Measurements from ENCODE around the gene NIPAL1.

Gene NIPAL1

GRCh38 chr4:48068182-48068581, 51.6 kb downstream of the NIPAL1 start:
- Histone ChIP-seq H3K27ac (ENCODE audit: low read length) (no peak overlapping the region), H3K4me1 (ENCODE audit: insufficient read depth, low read length) (no peaks in the 10 kb centered on the region), H3K9me3 (ENCODE audit: insufficient read depth, low read depth, low read length) (no peaks in the 10 kb centered on the region), H3K27me3 (ENCODE audit: insufficient read depth, low read length) (no peaks in the 10 kb centered on the region), H3K4me3 (ENCODE audit: low read length) (no peak overlapping the region), H3K36me3 (ENCODE audit: insufficient read depth, low read depth, low read length) (no peaks in the 10 kb centered on the region), H3K9ac (ENCODE audit: low read depth, low read length) (no peak overlapping the region)

GRCh38 chr4:48069026-48069425, 52.5 kb downstream of the NIPAL1 start:
- H3K27me3 ChIP-seq (ENCODE audit: insufficient read depth, low read length), result no peaks in the 10 kb centered on the region
- no peak overlapping the region for H3K9ac ChIP-seq (ENCODE audit: low read depth, low read length)
- no peak overlapping the region for H3K4me3 ChIP-seq (ENCODE audit: low read length)
- H3K9me3 ChIP-seq (ENCODE audit: insufficient read depth, low read depth, low read length), result no peaks in the 10 kb centered on the region
- no peaks in the 10 kb centered on the region for H3K4me1 ChIP-seq (ENCODE audit: insufficient read depth, low read length)
- no peak overlapping the region for H3K27ac ChIP-seq (ENCODE audit: low read length)
- no peaks in the 10 kb centered on the region for H3K36me3 ChIP-seq (ENCODE audit: insufficient read depth, low read depth, low read length)

GRCh38 chr4:48071191-48071590, 54.6 kb downstream of the NIPAL1 start:
- H3K9me3 ChIP-seq (ENCODE audit: insufficient read depth, low read depth, low read length), result no peaks in the 10 kb centered on the region
- no peaks in the 10 kb centered on the region for H3K4me1 ChIP-seq (ENCODE audit: insufficient read depth, low read length)
- no peaks in the 10 kb centered on the region for H3K36me3 ChIP-seq (ENCODE audit: insufficient read depth, low read depth, low read length)
- no peak overlapping the region for H3K4me3 ChIP-seq (ENCODE audit: low read length)
- no peak overlapping the region for H3K27ac ChIP-seq (ENCODE audit: low read length)
- no peaks in the 10 kb centered on the region for H3K27me3 ChIP-seq (ENCODE audit: insufficient read depth, low read length)
- no peak overlapping the region for H3K9ac ChIP-seq (ENCODE audit: low read depth, low read length)

GRCh38 chr4:48073567-48074103, 57.1 kb downstream of the NIPAL1 start:
- Histone ChIP-seq H3K36me3 (ENCODE audit: insufficient read depth, low read depth, low read length) (no peaks in the 10 kb centered on the region), H3K27me3 (ENCODE audit: insufficient read depth, low read length) (no peaks in the 10 kb centered on the region), H3K4me3 (ENCODE audit: low read length) (no peak overlapping the region), H3K4me1 (ENCODE audit: insufficient read depth, low read length) (no peaks in the 10 kb centered on the region), H3K27ac (ENCODE audit: low read length) (no peak overlapping the region), H3K9me3 (ENCODE audit: insufficient read depth, low read depth, low read length) (no peaks in the 10 kb centered on the region), H3K9ac (ENCODE audit: low read depth, low read length) (no peak overlapping the region)

GRCh38 chr4:48074657-48075056, 58.1 kb downstream of the NIPAL1 start:
- Histone ChIP-seq H3K27ac (ENCODE audit: low read length) (no peak overlapping the region), H3K27me3 (ENCODE audit: insufficient read depth, low read length) (no peaks in the 10 kb centered on the region), H3K9me3 (ENCODE audit: insufficient read depth, low read depth, low read length) (no peaks in the 10 kb centered on the region), H3K36me3 (ENCODE audit: insufficient read depth, low read depth, low read length) (no peaks in the 10 kb centered on the region), H3K4me3 (ENCODE audit: low read length) (no peak overlapping the region), H3K9ac (ENCODE audit: low read depth, low read length) (no peak overlapping the region), H3K4me1 (ENCODE audit: insufficient read depth, low read length) (no peaks in the 10 kb centered on the region)

- H3K27me3 ChIP-seq (ENCODE audit: insufficient read depth, low read length), result no peaks in the 10 kb centered on the region
- no peak overlapping the region for H3K9ac ChIP-seq (ENCODE audit: low read depth, low read length)
- H3K4me3 ChIP-seq (ENCODE audit: low read length), result no peak overlapping the region
- H3K27ac ChIP-seq (ENCODE audit: low read length), result no peak overlapping the region
- no peaks in the 10 kb centered on the region for H3K9me3 ChIP-seq (ENCODE audit: insufficient read depth, low read depth, low read length)
- no peaks in the 10 kb centered on the region for H3K36me3 ChIP-seq (ENCODE audit: insufficient read depth, low read depth, low read length)
- H3K4me1 ChIP-seq (ENCODE audit: insufficient read depth, low read length), result no peaks in the 10 kb centered on the region; the same call in 1 of the 2 replicates
Measured at GRCh38 chr4:48078425-48078824, 61.9 kb downstream of the NIPAL1 start.

- no peak overlapping the region for H3K9ac ChIP-seq (ENCODE audit: low read depth, low read length)
- no peaks in the 10 kb centered on the region for H3K9me3 ChIP-seq (ENCODE audit: insufficient read depth, low read depth, low read length)
- H3K4me1 ChIP-seq (ENCODE audit: insufficient read depth, low read length), result no peaks in the 10 kb centered on the region; the same call in 1 of the 2 replicates
- no peaks in the 10 kb centered on the region for H3K27me3 ChIP-seq (ENCODE audit: insufficient read depth, low read length)
- no peak overlapping the region for H3K4me3 ChIP-seq (ENCODE audit: low read length)
- no peaks in the 10 kb centered on the region for H3K36me3 ChIP-seq (ENCODE audit: insufficient read depth, low read depth, low read length)
- no peak overlapping the region for H3K27ac ChIP-seq (ENCODE audit: low read length)
Measured at GRCh38 chr4:48078862-48079655, 62.5 kb downstream of the NIPAL1 start.

- Histone ChIP-seq H3K27me3 (ENCODE audit: insufficient read depth, low read length) (no peaks in the 10 kb centered on the region), H3K4me1 (ENCODE audit: insufficient read depth, low read length) (no peaks in the 10 kb centered on the region; the same call in 1 of the 2 replicates), H3K4me3 (ENCODE audit: low read length) (no peak overlapping the region), H3K36me3 (ENCODE audit: insufficient read depth, low read depth, low read length) (no peaks in the 10 kb centered on the region), H3K9ac (ENCODE audit: low read depth, low read length) (no peak overlapping the region), H3K27ac (ENCODE audit: low read length) (no peak overlapping the region), H3K9me3 (ENCODE audit: insufficient read depth, low read depth, low read length) (no peaks in the 10 kb centered on the region)
Measured at GRCh38 chr4:48079972-48080391, 63.4 kb downstream of the NIPAL1 start.

- Histone ChIP-seq H3K4me3 (ENCODE audit: low read length) (no peak overlapping the region), H3K36me3 (ENCODE audit: insufficient read depth, low read depth, low read length) (no peaks in the 10 kb centered on the region), H3K4me1 (ENCODE audit: insufficient read depth, low read length) (no peaks in the 10 kb centered on the region; the same call in 1 of the 2 replicates), H3K27me3 (ENCODE audit: insufficient read depth, low read length) (no peaks in the 10 kb centered on the region), H3K9me3 (ENCODE audit: insufficient read depth, low read depth, low read length) (no peaks in the 10 kb centered on the region), H3K27ac (ENCODE audit: low read length) (no peak overlapping the region), H3K9ac (ENCODE audit: low read depth, low read length) (no peak overlapping the region)
Measured at GRCh38 chr4:48081196-48081595, 64.6 kb downstream of the NIPAL1 start.

- no peaks in the 10 kb centered on the region for H3K36me3 ChIP-seq (ENCODE audit: insufficient read depth, low read depth, low read length)
- no peaks in the 10 kb centered on the region; the same call in 1 of the 2 replicates for H3K4me1 ChIP-seq (ENCODE audit: insufficient read depth, low read length)
- no peaks in the 10 kb centered on the region for H3K27me3 ChIP-seq (ENCODE audit: insufficient read depth, low read length)
- no peak overlapping the region for H3K27ac ChIP-seq (ENCODE audit: low read length)
- H3K4me3 ChIP-seq (ENCODE audit: low read length), result no peak overlapping the region
- H3K9ac ChIP-seq (ENCODE audit: low read depth, low read length), result no peak overlapping the region
- H3K9me3 ChIP-seq (ENCODE audit: insufficient read depth, low read depth, low read length), result no peaks in the 10 kb centered on the region
Measured at GRCh38 chr4:48082956-48083355, 66.4 kb downstream of the NIPAL1 start.

GRCh38 chr4:48085821-48086589, 69.4 kb downstream of the NIPAL1 start:
- Histone ChIP-seq H3K9me3 (ENCODE audit: insufficient read depth, low read depth, low read length) (no peaks in the 10 kb centered on the region), H3K27ac (ENCODE audit: low read length) (no peak overlapping the region), H3K9ac (ENCODE audit: low read depth, low read length) (no peak overlapping the region), H3K27me3 (ENCODE audit: insufficient read depth, low read length) (no peaks in the 10 kb centered on the region), H3K36me3 (ENCODE audit: insufficient read depth, low read depth, low read length) (no peaks in the 10 kb centered on the region), H3K4me3 (ENCODE audit: low read length) (no peak overlapping the region), H3K4me1 (ENCODE audit: insufficient read depth, low read length) (no peaks in the 10 kb centered on the region; the same call in 1 of the 2 replicates)

All from iPS-20b (cell line).